PC-9 (cell line): ENCODE measurements around the gene SAP25. TPM values are rescaled to one million over a fixed set of nuclear protein-coding genes. Genes with fewer than 3 reads are reported as not detected.

Experiments used
- BruUV-seq: library from RNA; stranded (reverse); fragments of 400-500 nt; replicated peaks from 2 replicates; lab custom pipeline; 2021; lab: Mats Ljungman, UMichigan
- CTCF ChIA-PET: fragments of 300-600 bp; sonication (Branson Sonifier 250); formaldehyde crosslinking; loops from one replicate; lab custom pipeline; 2022; ENCODE audit warnings: antibody characterized with exemption; lab: Charles Lee
- POLR2A ChIA-PET: fragments of 300-600 bp; sonication (Branson Sonifier 250); formaldehyde crosslinking; loops from one replicate; lab custom pipeline; 2022; ENCODE audit warnings: antibody characterized with exemption; ENCODE audit not compliant: unreplicated experiment; lab: Charles Lee
- DNase-seq, 2 experiments: peaks; one replicate each; pipeline versions ENCODE4 v3.0.0 to v3.0.0-alpha.2; 2015 to 2022; ENCODE audit warnings: mixed read lengths in 1 of 2
- H2AFZ ChIP-seq: fragments of 200-600 bp; sonication (generic); 2 replicates; pipeline ENCODE4 v1.8.1; 2017; ENCODE audit warnings: antibody characterized with exemption
- H3F3A ChIP-seq: fragments of 200-600 bp; sonication (generic); 2 replicates; pipeline ENCODE4 v1.8.1; 2017; ENCODE audit warnings: antibody characterized with exemption, mild to moderate bottlenecking, low read depth; ENCODE audit not compliant: insufficient read depth
- H3K27ac ChIP-seq: fragments of 200-600 bp; sonication (generic); 2 replicates; pipeline ENCODE4 v1.6.1; 2016; ENCODE audit warnings: mixed run types
- H3K27me3 ChIP-seq: fragments of 200-600 bp; sonication (generic); 2 replicates; pipeline ENCODE4 v1.6.1; 2016; ENCODE audit warnings: low read depth, mixed run types; ENCODE audit not compliant: insufficient read depth
- H3K36me3 ChIP-seq: fragments of 200-600 bp; sonication (generic); 2 replicates; pipeline ENCODE4 v1.6.1; 2016; ENCODE audit warnings: low read depth, mixed run types
- H3K4me1 ChIP-seq: fragments of 200-600 bp; sonication (generic); replicated peaks from 2 replicates; pipeline ENCODE4 v1.6.1; 2016; ENCODE audit warnings: mixed run types; ENCODE audit not compliant: insufficient read depth
- H3K4me2 ChIP-seq: fragments of 200-600 bp; sonication (generic); 2 replicates; pipeline ENCODE4 v1.6.1; 2017; ENCODE audit warnings: mixed run types
- H3K4me3 ChIP-seq: fragments of 200-600 bp; sonication (generic); 2 replicates; pipeline ENCODE4 v1.6.1; 2016; ENCODE audit warnings: mixed run types
- H3K79me2 ChIP-seq: fragments of 200-600 bp; sonication (generic); 2 replicates; pipeline ENCODE4 v1.6.1; 2017; ENCODE audit warnings: low read depth, mixed run types
- H3K9me2 ChIP-seq: fragments of 200-600 bp; sonication (generic); 2 replicates; pipeline ENCODE4 v1.8.1; 2017; ENCODE audit warnings: mild to moderate bottlenecking; ENCODE audit not compliant: insufficient read depth
- H3K9me3 ChIP-seq: fragments of 200-600 bp; sonication (generic); 2 replicates; pipeline ENCODE4 v1.8.1; 2016; ENCODE audit warnings: low read depth; ENCODE audit not compliant: insufficient read depth
- H4K20me1 ChIP-seq: fragments of 200-600 bp; sonication (generic); 2 replicates; pipeline ENCODE4 v1.8.1; 2017; ENCODE audit not compliant: insufficient read depth
- CTCF ChIP-seq: fragments of 200-600 bp; sonication (generic); conservative IDR thresholded peaks from 2 replicates; pipeline ENCODE4 v1.6.1; 2017; ENCODE audit warnings: mixed run types, antibody characterized with exemption, mild to moderate bottlenecking, moderate library complexity
- EZH2 ChIP-seq: fragments of 200-600 bp; sonication (generic); IDR thresholded peaks from 2 replicates; pipeline ENCODE4 v1.8.0; 2017; ENCODE audit warnings: antibody characterized with exemption, low read depth
- intact Hi-C: fragments of 100-400 bp; cut with micrococcal nuclease; formaldehyde crosslinking; loops from one replicate; pipeline ENCODE4 v1.10.0; 2022; ENCODE audit not compliant: unreplicated experiment
- total RNA-seq: library from RNA; stranded (reverse); gene quantifications from 2 replicates; pipeline ENCODE4 v1.2.3, GENCODE V29; 2021

The SAP25 gene
- total RNA-seq, 1 experiment from 2014 or later = 11.0 TPM

GRCh38 chr7:100584054-100584682 lies 10.5 kb upstream of the SAP25 start:
- intact Hi-C loops = loop anchor here (5.0 to 10.0 kb wide), 3 partner anchors 108 to 501 kb away; partner anchors contain the start of genes EPHB4, GIGYF1 and TRIM56
- Histone ChIP-seq H3K27ac (peak overlapping the region; percentile 75), H3K27me3 (no peaks in the 10 kb centered on the region), H3K79me2 (peaks cover 29% of the 10 kb centered on the region), H3K36me3 (0 out of 2 replicates have a peak, but pooled peaks cover 10% of the 10 kb centered on the region), H3K4me3 (peak overlapping the region; percentile 60), H3K4me1 (peaks cover 19% of the 10 kb centered on the region), H3K9me2 (no peaks in the 10 kb centered on the region), H3K4me2 (peak overlapping the region; percentile 85), H3F3A (peaks cover 23% of the 10 kb centered on the region), H4K20me1 (peaks cover 2% of the 10 kb centered on the region; the same call in 1 of the 2 replicates), H2AFZ (no peak overlapping the region), H3K9me3 (no peaks in the 10 kb centered on the region)
- CTCF ChIA-PET = interaction anchor here (0.5 to 1.1 kb wide), 4 partner anchors 24 to 215 kb away, joined by 3 to 7 read pairs (median 4); no protein-coding TSS in a partner anchor
- DNase-seq = no peak
- TF ChIP-seq CTCF = no peak
- no peak for TF ChIP-seq EZH2
- POLR2A ChIA-PET = interaction anchor here (0.5 to 2.6 kb wide), 14 partner anchors 13 to 630 kb away, joined by 3 to 53 read pairs (median 8); partner anchors contain the start of genes MOSPD3, SLC12A9 and ZCWPW1
- BruUV-seq = no TSS peak

GRCh38 chr7:100583132-100584053 lies 9.7 kb upstream of the SAP25 start:
- Histone ChIP-seq H3K9me3 (no peaks in the 10 kb centered on the region), H3F3A (peaks cover 23% of the 10 kb centered on the region), H3K9me2 (no peaks in the 10 kb centered on the region), H3K27ac (0 out of 2 replicates have a peak overlapping the region, but pooled peaks have one; percentile 21), H3K79me2 (peaks cover 29% of the 10 kb centered on the region), H3K4me2 (peak overlapping the region; percentile 85), H3K4me1 (peaks cover 19% of the 10 kb centered on the region), H4K20me1 (peaks cover 2% of the 10 kb centered on the region; the same call in 1 of the 2 replicates), H3K36me3 (0 out of 2 replicates have a peak, but pooled peaks cover 10% of the 10 kb centered on the region), H3K27me3 (no peaks in the 10 kb centered on the region), H2AFZ (no peak overlapping the region), H3K4me3 (peak overlapping the region; percentile 60; the same call in 1 of the 2 replicates)
- DNase-seq = peak in 1 of 2 experiments; percentile 75
- TF ChIP-seq CTCF = no peak
- no peak for TF ChIP-seq EZH2
- ChIA-PET POLR2A (interaction anchor here (0.5 to 2.6 kb wide), 14 partner anchors 22 to 630 kb away, joined by 3 to 53 read pairs (median 9); partner anchors contain the start of genes MOSPD3, SLC12A9 and ZCWPW1), CTCF (interaction anchor here (0.5 to 1.1 kb wide), 4 partner anchors 23 to 288 kb away, joined by 3 to 7 read pairs (median 5); no protein-coding TSS in a partner anchor)
- intact Hi-C loops = loop anchor here (2.0 to 10.0 kb wide), 4 partner anchors 45 to 501 kb away; partner anchors contain the start of genes AGFG2, EPHB4, GIGYF1 and TRIM56
- BruUV-seq = no TSS peak
